Measurements from ENCODE around the gene NR3C1. TPM values are rescaled to one million over a fixed set of nuclear protein-coding genes. Genes with fewer than 3 reads are reported as not detected.

NR3C1 gene
- total RNA-seq, 4 donors from 2014 or later = 55.1 to 134 (median 87.3) TPM

DNA sequence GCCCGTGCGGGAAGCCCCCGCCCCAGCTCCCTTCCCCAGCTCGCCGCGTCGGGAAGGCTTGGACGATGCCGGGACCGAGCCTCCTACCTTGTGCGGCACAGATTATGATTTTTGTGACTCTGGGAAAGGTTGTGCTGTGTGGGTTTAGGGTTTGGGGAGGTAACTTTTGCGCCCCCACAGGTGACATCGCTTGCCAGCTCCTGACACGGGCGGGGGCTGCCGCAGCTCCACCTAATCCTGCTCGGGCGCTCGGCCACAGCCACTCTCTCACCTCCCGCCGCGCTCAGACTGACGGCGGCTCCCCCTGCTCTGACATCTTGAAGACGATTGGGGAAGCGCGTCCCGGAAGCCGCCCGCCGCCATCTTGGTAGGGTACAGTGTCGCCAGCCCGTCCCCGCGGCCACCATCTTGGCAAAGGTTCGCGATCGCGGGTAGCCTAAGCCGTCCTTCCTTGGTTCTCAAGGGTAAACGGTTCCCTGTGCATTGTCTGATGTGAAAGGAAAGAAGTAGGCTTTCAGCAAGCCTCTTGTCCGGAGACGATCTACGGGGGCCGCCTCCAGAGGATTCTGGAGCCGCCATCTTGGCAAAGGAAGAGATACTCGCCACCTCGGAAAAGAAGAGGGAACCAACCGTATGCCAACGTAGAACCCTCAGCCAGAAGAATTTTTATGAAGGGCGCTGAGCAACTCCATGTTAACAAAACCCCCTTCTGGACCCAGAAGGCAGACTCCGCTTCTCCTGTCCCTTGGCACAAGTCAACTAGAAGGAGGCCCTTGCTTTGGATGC, 1.8 kb upstream of the NR3C1 start:
- Histone ChIP-seq H3K27me3 (no peaks in the 10 kb centered on the region), H3K4me1 (no peaks in the 10 kb centered on the region), H3K4me3 (peak overlapping the region; percentile 57 to 94), H3K36me3 (no peaks in the 10 kb centered on the region), H3K9me3 (no peaks in the 10 kb centered on the region), H3K27ac (peak overlapping the region; percentile 97)
- intact Hi-C loops (cut with DNase I; ENCODE audit: low total_unique reads) = no loop called here
- peak; percentile 82 to 85 for DNase-seq
- TF ChIP-seq POLR2A (IDR thresholded peaks at IDR 0.05) = peak in 1 of 2 donors; percentile 58
- TF ChIP-seq, protein P1, sequence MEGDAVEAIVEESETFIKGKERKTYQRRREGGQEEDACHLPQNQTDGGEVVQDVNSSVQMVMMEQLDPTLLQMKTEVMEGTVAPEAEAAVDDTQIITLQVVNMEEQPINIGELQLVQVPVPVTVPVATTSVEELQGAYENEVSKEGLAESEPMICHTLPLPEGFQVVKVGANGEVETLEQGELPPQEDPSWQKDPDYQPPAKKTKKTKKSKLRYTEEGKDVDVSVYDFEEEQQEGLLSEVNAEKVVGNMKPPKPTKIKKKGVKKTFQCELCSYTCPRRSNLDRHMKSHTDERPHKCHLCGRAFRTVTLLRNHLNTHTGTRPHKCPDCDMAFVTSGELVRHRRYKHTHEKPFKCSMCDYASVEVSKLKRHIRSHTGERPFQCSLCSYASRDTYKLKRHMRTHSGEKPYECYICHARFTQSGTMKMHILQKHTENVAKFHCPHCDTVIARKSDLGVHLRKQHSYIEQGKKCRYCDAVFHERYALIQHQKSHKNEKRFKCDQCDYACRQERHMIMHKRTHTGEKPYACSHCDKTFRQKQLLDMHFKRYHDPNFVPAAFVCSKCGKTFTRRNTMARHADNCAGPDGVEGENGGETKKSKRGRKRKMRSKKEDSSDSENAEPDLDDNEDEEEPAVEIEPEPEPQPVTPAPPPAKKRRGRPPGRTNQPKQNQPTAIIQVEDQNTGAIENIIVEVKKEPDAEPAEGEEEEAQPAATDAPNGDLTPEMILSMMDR (IDR thresholded peaks at IDR 0.05) = peak in 2 of 4 experiments; percentile 18 to 20

DNA sequence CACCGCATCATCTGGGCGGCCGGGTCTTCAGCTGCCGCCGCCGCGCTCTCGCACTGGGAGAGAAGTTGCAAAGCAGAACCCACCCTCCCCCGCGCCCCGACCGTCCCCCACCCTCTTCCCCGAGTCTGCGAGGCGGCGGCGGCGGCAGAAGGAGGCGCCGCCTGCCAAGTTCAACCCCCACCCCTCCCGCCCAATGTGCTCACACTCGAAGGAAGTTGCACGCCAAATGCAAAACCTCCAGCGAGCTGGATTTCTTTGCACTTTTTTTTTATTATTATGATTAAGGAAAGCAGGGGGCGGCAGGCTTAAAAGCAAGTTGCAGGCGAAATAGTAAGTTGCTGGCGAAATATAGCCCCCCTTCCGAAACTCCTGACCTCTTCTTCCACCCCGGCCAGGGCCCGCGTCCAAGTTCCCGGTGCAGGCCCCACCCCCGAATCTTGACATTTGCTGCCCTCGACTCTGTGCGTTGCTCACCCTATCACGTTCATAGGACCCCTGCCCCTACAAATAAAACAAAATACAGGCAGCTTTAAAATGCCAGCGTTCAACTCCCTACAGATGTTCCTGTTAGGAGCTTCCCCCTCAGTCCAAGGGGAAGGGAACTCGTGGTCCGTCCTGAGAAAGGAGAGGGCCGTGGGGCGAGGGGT, 1.1 kb upstream of the NR3C1 start:
- Histone ChIP-seq H3K4me1 (no peaks in the 10 kb centered on the region), H3K4me3 (peak overlapping the region; percentile 57 to 94), H3K27ac (peak overlapping the region; percentile 97), H3K36me3 (no peaks in the 10 kb centered on the region), H3K27me3 (no peaks in the 10 kb centered on the region), H3K9me3 (no peaks in the 10 kb centered on the region)
- TF ChIP-seq POLR2A (IDR thresholded peaks at IDR 0.05) = no peak
- TF ChIP-seq, protein P1 (IDR thresholded peaks at IDR 0.05) = no peak
- peak; percentile 74 to 83 for DNase-seq
- intact Hi-C loops (cut with DNase I; ENCODE audit: low total_unique reads) = no loop called here

DNA sequence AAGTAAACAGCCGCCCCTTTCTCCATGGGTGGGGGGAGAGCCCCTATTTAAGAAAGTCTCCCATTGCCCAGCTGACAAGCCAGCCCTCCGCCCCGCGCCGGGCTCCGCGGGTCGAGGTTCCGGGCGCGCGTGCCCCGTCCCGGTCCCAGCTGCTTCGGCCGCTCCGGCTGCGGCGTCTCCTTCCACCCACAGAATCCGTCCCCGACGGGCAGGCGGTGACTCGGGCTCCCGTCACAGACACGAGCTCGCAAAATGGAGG, 223 bp downstream of the NR3C1 start:
- H3K27ac ChIP-seq = peak overlapping the region; percentile 97
- DNase-seq = no peak
- H3K4me1 ChIP-seq = no peaks in the 10 kb centered on the region
- intact Hi-C loops (cut with DNase I; ENCODE audit: low total_unique reads) = no loop called here
- TF ChIP-seq, protein P1 (IDR thresholded peaks at IDR 0.05) = no peak
- TF ChIP-seq POLR2A (IDR thresholded peaks at IDR 0.05) = no peak
- H3K9me3 ChIP-seq = no peaks in the 10 kb centered on the region
- H3K36me3 ChIP-seq = no peaks in the 10 kb centered on the region
- peak overlapping the region; percentile 57 to 94 for H3K4me3 ChIP-seq
- no peaks in the 10 kb centered on the region for H3K27me3 ChIP-seq

DNA sequence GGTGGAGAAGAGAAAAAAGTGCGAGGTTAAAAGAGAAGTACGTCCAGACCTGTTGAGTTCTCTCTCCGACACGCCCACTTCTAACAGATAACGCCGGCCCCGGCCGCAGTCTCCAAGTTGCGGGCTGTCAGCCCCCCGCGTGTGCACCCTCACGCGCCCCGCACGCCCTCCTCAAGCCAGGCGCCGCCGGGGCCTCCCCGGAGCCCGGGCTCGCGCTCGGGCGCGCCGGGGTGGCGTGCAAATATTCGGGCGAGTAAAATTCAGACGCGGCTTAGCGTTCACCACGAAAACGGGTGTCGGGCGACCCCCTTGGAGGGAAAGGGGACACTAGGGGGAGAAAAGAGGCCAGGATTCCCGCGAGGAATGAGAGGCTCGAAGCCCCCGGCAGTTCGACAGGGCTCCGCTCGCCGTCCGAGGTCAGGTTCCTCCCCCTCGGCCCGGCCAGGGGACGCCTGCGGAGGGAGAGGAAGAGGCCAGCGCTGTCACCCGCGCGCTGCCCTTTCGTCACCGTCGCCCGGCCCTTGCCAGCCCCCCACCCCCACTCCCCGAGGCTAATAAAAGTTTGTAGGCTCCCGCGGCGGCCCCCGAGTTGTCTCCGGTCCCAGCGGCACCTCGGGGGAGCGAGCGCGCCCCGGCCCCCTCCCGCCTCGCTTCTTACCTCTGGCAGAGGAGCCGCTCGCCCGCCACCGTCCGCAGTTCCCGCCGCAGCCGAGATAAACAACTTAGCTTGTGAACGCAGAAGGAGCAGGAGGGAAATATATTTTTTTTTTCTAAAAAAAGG, 743 bp downstream of the NR3C1 start:
- Histone ChIP-seq H3K27me3 (no peaks in the 10 kb centered on the region), H3K4me3 (peak overlapping the region; percentile 57 to 94), H3K36me3 (no peaks in the 10 kb centered on the region), H3K9me3 (no peaks in the 10 kb centered on the region), H3K27ac (peak overlapping the region; percentile 97), H3K4me1 (no peaks in the 10 kb centered on the region)
- intact Hi-C loops (cut with DNase I; ENCODE audit: low total_unique reads) = no loop called here
- peak; percentile 58 for DNase-seq
- TF ChIP-seq POLR2A (IDR thresholded peaks at IDR 0.05) = no peak
- TF ChIP-seq, protein P1 (IDR thresholded peaks at IDR 0.05) = peak in 1 of 4 experiments; percentile 6

All from uterus (tissue), 4 donors.